HepG2 (cell line): Measurements from ENCODE around the gene C1orf74.

Experiments
- ETV5 ChIP-seq: IDR thresholded peaks from 2 replicates; pipeline ENCODE4 v1.6.1; 2018; ENCODE audit warnings: missing biosample characterization, missing genetic modification reagents, inconsistent platforms, borderline replicate concordance
- KDM1A ChIP-seq: IDR thresholded peaks from 2 replicates; pipeline ENCODE4 v1.6.1; 2016; ENCODE audit warnings: missing compliant biosample characterization
- ZBTB33 ChIP-seq: sonication (generic); formaldehyde crosslinking; IDR thresholded peaks from 2 replicates; pipeline ENCODE4 v1.4.0; 2020; ENCODE audit warnings: missing genetic modification reagents
- ZNF331 ChIP-seq: sonication (generic); formaldehyde crosslinking; IDR thresholded peaks from 2 replicates; pipeline ENCODE4 v1.4.0; 2020; ENCODE audit warnings: missing genetic modification reagents

GRCh38 chr1:209815490-209815889, 31.1 kb upstream of the C1orf74 start:
- TF ChIP-seq KDM1A (CRISPR knock-in tag), result no peak
- TF ChIP-seq ZBTB33, result no peak
- TF ChIP-seq ZNF331 (CRISPR knock-in tag), result no peak
- no peak for TF ChIP-seq ETV5 (CRISPR knock-in tag)
